ENCODE data around the gene SIDT2.

The SIDT2 gene

GRCh38 chr11:117202386-117203068 is 24.0 kb downstream of the SIDT2 start:
- Histone ChIP-seq H2AFZ (ENCODE audit: low read length) (no peak overlapping the region), H3F3A (ENCODE audit: insufficient read depth, low read length) (no peaks in the 10 kb centered on the region), H3K9me3 (replicated peaks; ENCODE audit: insufficient read depth, low read length) (no peaks in the 10 kb centered on the region), H3K9ac (ENCODE audit: low read length) (no peak overlapping the region), H4K20me1 (ENCODE audit: insufficient read depth, low read length) (no peaks in the 10 kb centered on the region), H3K27me3 (replicated peaks; ENCODE audit: insufficient read depth, low read length) (no peaks in the 10 kb centered on the region), H3K79me2 (ENCODE audit: low read length) (no peaks in the 10 kb centered on the region), H3K9me2 (replicated peaks; ENCODE audit: insufficient read depth, low read length) (no peaks in the 10 kb centered on the region), H3K36me3 (replicated peaks; ENCODE audit: insufficient read depth, low read length) (no peaks in the 10 kb centered on the region), H3K4me2 (ENCODE audit: low read depth, low read length) (no peak overlapping the region), H3K4me1 (ENCODE audit: low read length) (no peaks in the 10 kb centered on the region), H3K27ac (ENCODE audit: low read length) (no peak overlapping the region), H3K4me3 (ENCODE audit: low read length) (no peak overlapping the region)
- TF ChIP-seq CTCF (IDR thresholded peaks at IDR 0.05; ENCODE audit: low read length) (no peak), EZH2phosphoT487 (IDR thresholded peaks at IDR 0.05; ENCODE audit: low read length) (no peak), EZH2 (optimal IDR thresholded peaks at IDR 0.05; ENCODE audit: low read depth, low read length) (no peak)
- DNase-seq = no peak

- H3K9ac ChIP-seq (ENCODE audit: low read length) = no peak overlapping the region
- H3K79me2 ChIP-seq (ENCODE audit: low read length) = no peaks in the 10 kb centered on the region
- no peaks in the 10 kb centered on the region for H3K27me3 ChIP-seq (replicated peaks; ENCODE audit: insufficient read depth, low read length)
- no peaks in the 10 kb centered on the region for H3K9me3 ChIP-seq (replicated peaks; ENCODE audit: insufficient read depth, low read length)
- H3K36me3 ChIP-seq (replicated peaks; ENCODE audit: insufficient read depth, low read length) = no peaks in the 10 kb centered on the region
- H3K4me2 ChIP-seq (ENCODE audit: low read depth, low read length) = no peak overlapping the region
- DNase-seq = no peak
- H3K27ac ChIP-seq (ENCODE audit: low read length) = no peak overlapping the region
- H3K4me1 ChIP-seq (ENCODE audit: low read length) = no peaks in the 10 kb centered on the region
- no peak overlapping the region for H2AFZ ChIP-seq (ENCODE audit: low read length)
- no peaks in the 10 kb centered on the region for H3F3A ChIP-seq (ENCODE audit: insufficient read depth, low read length)
- TF ChIP-seq EZH2phosphoT487 (IDR thresholded peaks at IDR 0.05; ENCODE audit: low read length) (no peak), EZH2 (optimal IDR thresholded peaks at IDR 0.05; ENCODE audit: low read depth, low read length) (no peak), CTCF (IDR thresholded peaks at IDR 0.05; ENCODE audit: low read length) (no peak)
- H3K9me2 ChIP-seq (replicated peaks; ENCODE audit: insufficient read depth, low read length) = no peaks in the 10 kb centered on the region
- no peaks in the 10 kb centered on the region for H4K20me1 ChIP-seq (ENCODE audit: insufficient read depth, low read length)
- H3K4me3 ChIP-seq (ENCODE audit: low read length) = no peak overlapping the region
Measured at GRCh38 chr11:117203069-117203407, 24.5 kb downstream of the SIDT2 start.

GRCh38 chr11:117204283-117205080 is 25.9 kb downstream of the SIDT2 start:
- Histone ChIP-seq H3K36me3 (replicated peaks; ENCODE audit: insufficient read depth, low read length) (no peaks in the 10 kb centered on the region), H3K27ac (ENCODE audit: low read length) (no peak overlapping the region), H3K79me2 (ENCODE audit: low read length) (no peaks in the 10 kb centered on the region), H4K20me1 (ENCODE audit: insufficient read depth, low read length) (no peaks in the 10 kb centered on the region), H3K4me3 (ENCODE audit: low read length) (no peak overlapping the region), H3K4me2 (ENCODE audit: low read depth, low read length) (no peak overlapping the region), H3K4me1 (ENCODE audit: low read length) (no peaks in the 10 kb centered on the region), H3F3A (ENCODE audit: insufficient read depth, low read length) (no peaks in the 10 kb centered on the region), H3K27me3 (replicated peaks; ENCODE audit: insufficient read depth, low read length) (no peaks in the 10 kb centered on the region), H3K9me3 (replicated peaks; ENCODE audit: insufficient read depth, low read length) (no peaks in the 10 kb centered on the region), H3K9ac (ENCODE audit: low read length) (no peak overlapping the region), H3K9me2 (replicated peaks; ENCODE audit: insufficient read depth, low read length) (no peaks in the 10 kb centered on the region), H2AFZ (ENCODE audit: low read length) (no peak overlapping the region)
- TF ChIP-seq EZH2 (optimal IDR thresholded peaks at IDR 0.05; ENCODE audit: low read depth, low read length) (no peak), CTCF (IDR thresholded peaks at IDR 0.05; ENCODE audit: low read length) (no peak)
- DNase-seq = no peak

All from MM.1S (cell line).